ENCODE measurements around the gene FBLN1.

DNA sequence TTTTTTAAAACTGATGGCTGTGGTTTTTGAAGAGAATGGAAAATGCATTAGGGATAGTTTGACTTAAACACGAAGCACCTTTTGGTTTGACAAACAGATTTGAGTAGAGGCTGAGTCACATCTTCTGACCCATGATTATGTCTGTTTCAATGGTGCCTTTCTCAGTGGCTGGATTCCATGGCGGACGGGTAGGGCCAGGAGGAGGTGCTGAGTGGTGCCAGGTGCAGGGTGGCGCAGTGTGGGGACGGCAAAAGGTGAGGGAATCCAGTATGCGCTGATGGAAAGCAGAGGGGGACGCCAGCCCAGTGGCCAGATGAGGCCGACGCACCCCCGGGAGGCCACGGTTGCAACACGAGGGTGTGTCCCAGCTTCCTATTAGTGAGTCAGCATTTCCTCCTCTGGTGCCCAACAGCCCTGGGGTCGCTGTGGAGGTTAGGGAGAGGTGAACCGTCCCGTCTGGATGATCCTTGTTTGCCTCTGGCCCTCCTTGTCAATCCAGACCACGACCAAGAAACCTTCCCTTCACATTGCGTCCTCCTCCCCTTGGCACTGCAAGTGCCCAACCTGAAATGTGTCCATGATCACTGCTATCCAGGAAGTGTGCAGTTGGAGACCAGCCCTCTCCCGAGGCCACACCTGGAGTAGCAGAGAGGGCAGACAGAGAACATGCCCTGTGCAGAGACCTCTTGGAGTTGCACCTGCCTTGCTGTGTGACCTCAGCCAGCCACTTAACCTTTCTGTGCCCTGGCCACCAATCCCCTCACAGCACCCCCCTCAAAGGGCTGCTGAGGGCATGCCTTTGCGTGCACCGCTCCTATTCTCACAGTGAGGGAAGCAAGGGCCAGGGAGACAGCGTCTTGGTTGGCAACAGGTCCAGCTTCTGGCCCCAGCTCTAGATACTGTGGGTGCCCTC is 136.4 kb downstream of the FBLN1 start:
- TF ChIP-seq SAFB2 (CRISPR knock-in tag; IDR thresholded peaks at IDR 0.05; ENCODE audit: borderline replicate concordance, low read depth) (no peak), ATF1 (CRISPR knock-in tag; IDR thresholded peaks at IDR 0.05) (no peak), HCFC1 (IDR thresholded peaks at IDR 0.05; ENCODE audit: low read depth, low read length) (no peak), POLR2AphosphoS5 (IDR thresholded peaks at IDR 0.05; ENCODE audit: low read depth, low read length) (no peak), ZNF761 (CRISPR knock-in tag; conservative IDR thresholded peaks at IDR 0.05) (no peak), PREB (CRISPR knock-in tag; IDR thresholded peaks at IDR 0.05) (no peak), YY1 (IDR thresholded peaks at IDR 0.05; ENCODE audit: insufficient read depth, insufficient replicate concordance, low read depth, low read length) (no peak), ZFP36L1 (CRISPR knock-in tag; IDR thresholded peaks at IDR 0.05) (no peak)

All from HepG2 (cell line).